GM21423 (cell line): Measurements from ENCODE around the gene SHOC2.
"Not testable (repeated sequence)": the region's sequence is repeated elsewhere in the genome, so short reads cannot be mapped to it uniquely, and the experiment has no call there.

Experiments used
- ATAC-seq: cut with Tn5 transposase; IDR thresholded peaks from one replicate; pipeline ENCODE4 v1.9.1; 2021; ENCODE audit warnings: mild to moderate bottlenecking, moderate library complexity; ENCODE audit not compliant: unreplicated experiment

Gene SHOC2

DNA sequence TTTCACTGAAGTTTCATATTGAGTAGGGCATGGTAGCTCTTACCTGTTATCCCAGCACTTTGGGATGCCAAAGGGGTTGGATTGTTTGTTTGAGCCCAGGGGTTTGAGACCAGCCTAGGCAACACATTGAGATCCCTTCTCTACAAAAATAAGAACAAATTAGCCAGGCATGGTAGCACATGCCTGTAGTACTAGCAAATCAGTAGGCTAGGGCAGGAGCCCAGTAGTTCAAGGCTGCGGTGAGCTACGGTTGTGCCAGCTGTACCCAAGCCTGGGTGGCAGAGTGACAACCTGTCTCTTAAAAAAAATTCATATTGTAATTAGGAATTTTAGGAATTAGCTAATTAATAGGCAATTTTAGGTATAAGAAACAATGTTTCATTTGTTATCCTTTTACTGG lies 18.4 kb upstream of the SHOC2 start:
- no peak for ATAC-seq

DNA sequence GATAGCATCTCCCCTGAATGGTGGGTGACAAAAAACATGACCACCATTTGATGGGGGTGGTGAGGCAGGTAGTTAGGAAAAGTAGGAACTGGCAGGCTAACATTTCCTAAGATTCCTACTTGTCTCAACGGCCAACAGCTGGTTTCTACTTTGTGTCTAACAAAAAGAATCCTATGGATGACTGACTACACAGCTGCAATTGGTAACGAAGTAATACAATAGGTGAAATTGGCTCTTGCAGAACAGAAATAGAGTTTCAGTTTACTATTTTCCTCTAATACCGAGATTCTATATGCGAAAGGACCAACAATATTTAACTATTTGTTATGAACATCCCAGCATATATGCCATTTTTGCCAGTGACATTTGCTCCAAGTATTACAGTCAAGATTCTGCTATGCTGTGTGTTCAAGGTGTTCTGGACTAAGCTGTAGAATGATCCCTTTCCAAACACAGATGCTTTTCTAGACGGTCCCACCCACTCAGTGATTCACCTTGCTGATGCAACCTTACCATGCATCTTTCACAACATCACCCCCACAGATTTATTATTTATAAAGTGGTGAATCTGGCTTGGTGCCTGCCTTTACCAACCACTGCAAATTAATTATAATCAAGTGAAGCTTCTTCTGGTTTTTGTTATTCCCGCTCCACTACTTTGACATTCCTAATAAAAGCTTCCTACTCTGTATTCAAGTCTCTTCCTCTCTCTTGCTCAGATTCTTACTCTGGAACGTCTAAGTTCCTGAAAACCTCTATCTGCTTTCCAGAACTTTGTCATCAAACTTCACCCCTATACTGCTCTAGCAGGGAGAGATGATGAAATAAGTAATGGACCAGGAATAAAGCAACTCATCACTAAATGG lies 17.2 kb upstream of the SHOC2 start:
- ATAC-seq, result no peak

DNA sequence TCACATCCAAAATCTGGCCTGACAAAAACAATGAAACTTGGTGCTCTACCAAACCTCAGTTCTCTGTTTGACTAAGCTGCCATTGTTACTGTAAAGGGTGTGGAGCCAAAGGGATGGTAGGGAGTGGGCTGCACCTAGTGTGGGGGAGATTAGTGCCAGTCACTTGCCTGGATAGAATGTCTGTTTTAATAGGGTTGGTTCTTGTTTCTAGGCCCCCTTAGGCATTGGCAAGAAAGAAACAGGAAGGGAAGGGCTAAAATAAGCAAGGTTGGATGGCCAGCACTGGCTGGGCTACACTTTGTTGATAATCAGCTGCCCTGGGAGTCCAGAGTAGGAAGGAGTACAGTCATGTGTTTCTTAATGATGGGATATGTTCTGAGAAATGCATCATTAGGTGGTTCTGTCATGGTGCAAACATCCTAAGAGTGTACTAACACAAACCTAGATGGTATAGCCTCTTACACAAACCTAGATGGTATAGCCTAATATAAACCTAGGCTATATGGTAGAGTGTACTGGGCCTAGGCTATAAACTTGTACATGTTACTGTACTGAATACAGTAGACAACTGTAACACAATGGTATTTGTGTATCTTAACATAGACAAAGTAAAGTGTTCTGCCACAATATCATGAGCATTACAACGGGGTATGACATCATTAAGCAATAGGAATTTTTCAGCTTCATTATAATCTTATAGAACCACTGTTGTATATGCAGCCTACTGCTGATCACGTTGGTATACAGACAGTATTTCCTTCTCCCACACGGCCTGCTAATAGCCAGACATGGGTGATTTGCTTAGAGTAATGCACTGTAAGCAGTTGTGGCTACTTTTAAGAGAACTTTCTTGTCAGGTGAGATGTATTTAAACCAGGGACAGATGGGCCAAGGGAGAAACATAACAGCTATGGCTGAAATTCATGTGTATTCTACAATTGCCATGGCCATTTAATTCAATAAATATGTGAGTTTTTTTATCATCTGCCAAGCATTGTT lies 15.8 kb upstream of the SHOC2 start:
- peak; percentile 63 for ATAC-seq

DNA sequence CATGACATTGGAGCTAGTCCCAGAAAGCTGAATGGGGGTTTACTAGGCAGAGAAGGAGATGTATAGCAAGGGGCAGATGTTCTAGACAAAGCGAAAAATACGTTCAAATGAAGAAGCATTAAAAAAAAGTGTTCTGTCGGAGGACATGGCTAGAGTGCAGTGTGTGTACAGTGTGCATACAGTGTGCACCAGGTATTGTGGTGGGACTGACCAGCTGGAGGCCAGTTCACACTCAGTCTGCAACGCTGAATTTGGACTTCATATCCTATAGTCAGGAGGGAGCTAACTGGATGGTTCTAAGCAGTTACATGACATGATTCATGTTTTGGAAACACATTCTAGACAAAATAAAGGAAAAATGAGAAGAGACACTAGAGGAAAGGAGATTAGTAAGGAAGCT lies 9.3 kb upstream of the SHOC2 start:
- no peak for ATAC-seq

DNA sequence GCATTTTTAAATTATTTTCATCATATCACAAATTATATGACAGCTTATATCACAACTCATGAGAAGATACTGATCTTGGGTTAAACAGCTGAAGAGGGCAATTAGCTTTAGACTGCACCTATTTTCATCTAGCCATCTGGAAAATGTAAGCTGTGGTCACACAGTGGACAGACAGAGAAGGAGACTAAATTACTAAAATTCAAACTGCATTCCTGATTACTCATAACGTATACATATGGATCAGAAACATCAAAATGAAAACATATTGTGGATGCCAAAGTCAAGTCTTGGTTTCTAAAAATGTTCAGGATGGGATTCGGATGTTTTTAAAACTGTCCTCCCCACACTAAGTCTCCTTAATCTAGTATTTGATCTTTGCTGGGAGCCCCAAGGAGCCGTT lies 7.0 kb upstream of the SHOC2 start:
- no peak for ATAC-seq

DNA sequence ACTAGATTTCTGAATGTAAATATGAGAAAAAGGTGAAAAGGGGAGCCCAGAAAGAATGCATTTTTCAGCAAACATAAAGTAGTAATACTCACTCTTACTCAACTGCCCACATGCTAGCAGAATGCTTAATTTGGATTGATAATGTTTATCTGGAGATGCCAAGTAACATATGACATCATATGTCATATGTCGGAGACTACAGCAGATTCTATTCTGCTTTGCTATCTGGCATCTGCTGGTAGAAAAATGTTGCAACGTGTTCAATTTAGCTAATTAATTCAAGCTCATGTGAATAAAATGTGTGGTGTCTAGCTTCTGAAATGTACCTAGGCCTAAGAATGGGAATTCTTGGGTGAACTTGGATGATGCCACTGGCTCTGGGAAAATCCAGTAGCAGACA lies 5.0 kb upstream of the SHOC2 start:
- no peak for ATAC-seq

DNA sequence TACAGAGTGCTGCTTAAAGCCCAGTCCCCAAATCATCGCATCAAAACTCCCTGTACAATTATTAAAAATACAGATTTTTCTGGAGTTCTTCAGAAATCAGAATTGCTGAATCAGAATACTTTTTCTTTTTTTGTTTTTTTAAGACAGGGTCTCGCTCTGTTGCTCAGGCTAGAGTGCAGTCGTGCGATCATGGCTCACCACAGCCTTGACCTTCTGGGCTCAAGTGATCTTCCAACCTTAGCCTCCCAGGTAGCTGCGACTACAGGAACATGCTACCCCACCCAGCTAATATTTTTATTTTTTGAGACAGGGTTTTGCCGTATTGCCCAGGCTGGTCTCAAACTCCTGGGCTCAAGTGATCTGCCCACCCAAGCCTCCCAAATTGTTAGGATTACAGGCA lies 4.4 kb upstream of the SHOC2 start:
- no peak for ATAC-seq

DNA sequence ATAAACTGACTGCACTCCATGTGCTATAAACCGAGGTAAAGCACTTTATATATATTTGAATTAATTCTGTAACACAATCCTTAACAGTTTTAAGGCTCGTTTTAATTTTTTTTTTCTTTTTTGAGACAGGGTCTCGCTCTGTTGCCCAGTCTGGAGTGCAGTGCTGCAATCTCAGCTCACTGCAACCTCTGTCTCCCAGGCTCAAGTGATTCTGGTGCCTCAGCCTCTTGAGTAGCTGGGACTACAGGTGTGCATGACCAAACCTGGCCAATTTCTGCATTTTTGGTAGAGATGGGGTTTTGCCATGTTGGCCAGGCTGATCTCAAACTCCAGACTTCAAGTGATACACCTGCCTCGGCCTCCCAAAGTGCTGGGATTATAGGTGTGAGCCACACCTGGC lies 3.8 kb upstream of the SHOC2 start:
- not testable (repeated sequence) for ATAC-seq

DNA sequence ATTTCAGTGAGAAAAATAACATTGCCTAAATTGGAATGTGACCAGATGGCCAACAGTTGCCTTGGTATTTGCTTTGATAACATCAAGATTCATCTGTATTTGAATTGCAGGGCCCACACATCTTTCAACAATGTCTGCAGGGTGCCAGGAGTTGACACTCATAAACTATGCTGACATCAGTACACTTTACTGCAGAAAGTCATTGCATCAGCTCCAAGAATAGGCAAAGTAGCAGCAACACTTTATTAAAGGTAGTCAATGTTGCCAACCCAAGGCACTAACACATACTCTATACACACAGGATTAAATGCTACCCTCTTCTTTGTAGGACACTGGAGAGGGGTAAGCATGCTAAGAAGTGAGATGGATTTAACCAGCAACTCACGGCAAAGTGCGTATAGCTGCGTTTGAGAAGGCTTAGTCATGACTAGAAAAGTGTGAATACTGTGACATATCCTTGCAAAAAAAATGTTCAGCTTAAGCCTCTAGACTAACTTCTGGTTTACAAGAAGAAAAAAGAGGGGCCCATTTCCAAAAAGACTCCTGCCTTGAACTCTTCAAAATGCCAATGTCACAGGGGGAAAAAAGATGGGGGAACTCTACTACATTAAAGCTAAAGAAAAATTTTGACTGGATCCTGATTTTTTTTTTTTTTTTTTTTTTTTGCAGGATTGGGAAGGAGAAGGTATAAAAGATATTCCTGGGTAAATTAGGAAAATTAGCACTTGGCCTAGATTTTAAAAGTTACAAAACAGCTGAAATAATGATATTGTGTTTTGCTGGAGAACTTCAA lies 2.7 kb upstream of the SHOC2 start:
- no peak for ATAC-seq

DNA sequence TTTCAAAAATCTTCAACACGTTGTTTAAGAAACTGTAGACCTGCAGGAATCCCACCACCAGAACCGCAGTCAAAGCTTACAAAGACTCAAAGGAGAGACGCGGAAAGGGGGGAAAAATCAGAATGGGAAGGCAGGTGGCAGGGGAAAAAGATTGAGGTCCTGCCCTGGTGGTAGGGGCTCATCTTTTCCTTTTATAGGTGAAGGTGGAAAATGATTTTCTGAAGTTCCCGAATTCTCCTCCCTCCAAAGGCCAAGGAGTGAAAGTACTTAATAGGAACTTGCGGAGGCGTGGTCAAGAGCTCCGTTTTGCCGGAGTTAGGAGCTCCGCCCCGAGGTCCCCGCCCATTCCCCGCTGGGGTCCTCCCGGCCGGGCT lies 1.1 kb upstream of the SHOC2 start:
- no peak for ATAC-seq

DNA sequence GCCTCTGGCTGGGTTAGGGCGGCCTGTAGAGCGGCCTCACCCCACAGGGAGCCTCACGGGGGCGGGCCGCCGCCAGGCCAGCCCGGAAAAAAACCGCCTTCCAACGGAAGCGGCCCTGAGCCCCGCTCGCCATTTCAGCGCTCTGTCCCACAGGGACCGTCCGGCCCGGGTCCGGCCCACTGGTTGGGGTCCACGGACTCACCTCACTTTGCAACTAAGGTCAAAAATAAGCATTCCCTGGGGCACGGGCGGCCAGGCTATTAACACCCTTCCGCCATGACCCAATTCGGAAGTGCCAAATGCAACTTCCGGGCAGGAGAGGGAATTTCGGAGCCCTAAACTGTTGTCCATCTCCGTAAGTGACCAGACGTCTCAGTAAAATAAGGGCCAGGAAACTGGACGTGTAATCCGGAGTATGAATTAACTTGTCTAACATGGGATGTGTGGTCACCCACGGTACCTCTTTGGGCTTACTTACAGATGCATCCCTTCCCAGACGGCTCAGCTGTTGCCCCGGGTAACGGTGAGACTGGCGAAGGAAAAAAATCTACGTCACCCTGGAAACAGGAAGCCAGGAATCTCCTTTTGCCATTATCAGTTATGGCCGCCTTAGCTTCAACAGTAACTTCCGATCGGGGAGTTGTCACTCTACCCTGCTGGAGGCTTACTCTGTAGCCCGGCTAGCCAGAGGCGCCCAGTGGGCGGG lies 608 bp upstream of the SHOC2 start, which contains the start of gene BBIP1:
TSS of gene BBIP1 (minus strand) at position 538 of the 706 bp plus-strand sequence. CDS start 1,023 bp downstream, outside the sequence.
- ATAC-seq, result peak; percentile 74

DNA sequence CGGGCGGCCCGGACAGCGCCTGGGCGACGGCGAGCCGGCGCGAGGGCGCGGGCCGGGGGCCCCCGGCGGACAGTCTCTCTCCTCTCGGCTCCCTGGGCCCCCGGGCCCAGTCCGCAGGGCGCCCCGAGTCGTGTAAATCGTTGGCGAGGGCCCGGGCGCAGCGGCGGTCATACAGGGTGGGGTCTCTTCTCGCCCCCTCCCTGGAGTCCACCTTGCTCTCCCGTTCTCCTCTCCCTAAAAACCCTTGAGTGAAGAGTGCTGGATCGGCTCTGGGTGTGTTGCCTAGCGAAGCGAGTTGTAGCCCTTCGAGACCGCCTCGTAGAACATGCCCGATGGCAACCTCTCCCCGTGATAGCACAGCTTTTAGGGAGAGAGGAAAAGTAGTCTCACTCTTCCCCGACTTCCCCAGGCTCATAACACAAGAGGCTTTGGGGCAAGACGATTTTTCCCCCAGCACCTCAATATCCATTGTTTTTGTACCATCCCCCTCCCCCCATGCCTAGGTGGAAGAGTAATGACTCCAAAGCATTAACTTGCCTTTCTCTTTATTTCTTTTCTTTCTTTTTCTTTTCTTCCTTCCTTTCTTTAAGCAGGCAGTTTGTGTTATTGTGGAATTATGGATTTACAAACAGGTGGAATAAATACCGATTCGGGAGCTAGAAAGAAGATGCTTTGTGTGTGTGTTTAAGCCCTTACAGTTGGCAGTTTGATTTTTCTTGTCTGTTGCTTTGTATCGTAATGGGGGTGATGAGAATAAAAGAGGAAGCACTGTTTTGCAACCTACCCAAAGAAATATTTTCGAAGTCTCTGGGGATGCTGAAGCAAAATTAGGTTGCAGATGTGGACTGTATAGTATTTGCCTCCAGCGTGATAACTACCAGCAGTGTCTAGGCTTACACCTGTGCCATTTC lies 822 bp downstream of the SHOC2 start:
- ATAC-seq, result peak; percentile 24

DNA sequence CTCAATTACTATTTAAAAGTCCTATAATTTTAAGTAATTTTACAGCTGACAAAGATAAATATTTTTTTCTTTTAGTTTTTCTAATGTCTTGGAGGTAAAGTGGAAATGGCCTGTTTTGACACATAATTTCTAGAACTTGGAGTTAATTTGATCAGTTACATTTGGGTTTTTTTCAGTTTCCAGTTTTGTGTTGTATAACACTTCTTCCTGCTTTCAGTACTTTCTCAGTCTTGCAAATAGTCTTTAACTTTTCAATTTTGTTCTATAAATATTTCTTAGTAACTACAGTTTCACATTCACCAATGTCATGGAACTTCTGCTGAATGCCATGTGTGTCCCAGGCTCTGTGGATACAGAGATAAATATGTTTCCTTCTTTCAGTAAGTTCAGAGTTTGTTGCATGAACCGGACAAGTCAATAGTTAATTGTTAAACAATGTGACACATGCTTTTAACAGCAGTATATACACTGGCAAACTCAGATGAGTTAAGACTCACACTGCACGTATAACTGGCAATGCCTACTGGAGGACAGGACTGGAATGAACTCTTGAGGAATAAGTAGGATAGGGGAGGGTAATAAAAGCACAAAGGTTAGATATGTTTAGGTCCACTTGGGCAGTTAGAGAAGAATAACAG lies 4.6 kb downstream of the SHOC2 start:
- ATAC-seq, result no peak

DNA sequence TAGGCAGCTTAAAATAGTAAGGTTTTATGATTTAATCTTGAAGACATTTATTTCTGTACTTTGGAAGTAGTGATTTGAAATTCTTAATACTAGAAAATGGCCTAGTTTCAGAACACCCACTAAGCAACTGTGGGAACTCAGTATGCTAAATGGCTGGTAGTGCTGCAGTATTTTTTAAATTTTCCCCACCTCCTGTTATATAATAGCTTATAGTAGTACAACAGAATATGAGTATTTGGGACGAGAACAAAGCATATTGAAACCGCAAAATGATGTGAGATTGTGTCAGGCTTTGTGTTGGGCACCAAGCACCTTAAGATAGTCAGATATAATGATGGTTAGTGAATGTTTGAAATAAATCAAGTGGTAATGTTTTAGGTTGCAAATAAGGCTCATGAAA lies 8.1 kb downstream of the SHOC2 start:
- no peak for ATAC-seq

DNA sequence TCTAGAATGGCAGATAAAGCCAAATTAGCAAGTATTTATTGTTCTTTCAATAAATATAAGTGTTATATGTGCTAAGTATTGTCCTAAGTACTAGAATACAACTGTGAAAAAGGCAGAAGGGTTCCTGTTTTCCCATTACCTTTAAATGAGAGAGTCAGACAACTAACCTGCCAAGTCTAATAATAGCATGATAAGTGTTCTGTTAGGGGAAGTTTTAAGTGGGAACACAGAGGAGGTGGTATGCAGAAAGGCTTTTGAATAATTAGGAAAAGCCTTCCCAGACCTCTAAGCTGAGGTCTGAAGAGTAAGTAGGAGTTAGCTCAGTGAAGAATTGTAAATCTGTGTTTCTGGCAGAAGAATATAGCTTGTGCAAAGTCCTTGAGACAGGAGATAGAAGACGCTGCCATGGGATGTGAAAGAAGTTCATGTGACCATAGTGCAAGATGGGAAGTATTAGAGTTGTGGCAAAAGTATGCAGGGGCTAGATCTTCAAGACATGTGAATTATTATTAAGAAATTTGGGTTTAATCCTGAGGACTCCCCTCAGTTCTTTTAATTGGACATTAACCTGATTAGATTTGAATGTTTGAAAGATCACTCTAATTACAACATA lies 12.5 kb downstream of the SHOC2 start:
- no peak for ATAC-seq

DNA sequence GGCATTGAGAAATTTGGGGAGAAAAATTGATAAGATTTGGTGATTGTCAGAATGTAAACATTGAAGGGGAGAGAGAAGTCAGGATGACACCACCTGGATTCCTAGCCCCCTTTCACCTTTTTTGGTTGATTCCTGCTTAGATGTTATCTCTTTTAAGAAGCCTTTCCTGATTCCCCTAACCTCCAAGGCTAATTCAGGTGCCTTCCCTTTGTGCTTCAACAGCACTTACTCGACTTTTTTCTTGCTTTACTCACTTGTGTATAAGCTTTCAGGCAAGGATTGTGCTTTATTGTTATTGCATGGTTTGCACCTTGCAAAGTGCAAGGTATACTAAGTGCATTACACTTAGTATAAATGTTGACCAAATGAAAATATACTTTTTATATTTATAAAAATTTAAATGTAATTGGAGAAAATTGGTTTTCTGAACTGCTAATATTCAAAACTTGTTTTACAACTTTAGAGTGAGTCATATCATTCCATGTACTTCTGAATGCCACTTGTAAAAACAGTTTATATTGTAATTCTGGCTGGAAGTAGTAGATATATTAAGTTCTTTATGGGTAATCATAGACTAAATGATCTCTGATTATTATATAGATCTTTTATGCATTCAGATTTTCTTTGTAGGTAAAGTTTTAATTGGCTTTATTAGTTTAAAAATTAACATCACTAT lies 13.2 kb downstream of the SHOC2 start:
- ATAC-seq, result no peak

DNA sequence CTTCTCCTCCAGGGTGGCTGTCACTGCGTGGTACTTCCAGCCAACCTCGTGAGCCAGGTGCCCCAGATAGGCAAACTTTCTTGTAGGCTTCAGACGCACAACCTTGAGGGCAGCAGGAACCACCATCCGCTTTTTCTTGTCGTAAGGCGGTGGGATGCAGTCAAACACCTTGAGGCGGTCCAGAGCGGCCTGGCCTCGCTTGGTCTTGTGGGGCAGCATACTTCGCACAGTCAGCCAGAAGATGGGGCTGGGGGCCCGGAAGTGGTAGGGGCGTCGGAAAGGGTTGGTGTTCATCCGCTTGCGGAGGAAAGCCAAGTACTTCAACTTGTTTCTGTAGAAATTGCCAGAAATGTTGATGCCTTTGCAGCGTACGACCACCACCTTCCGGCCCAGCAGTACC lies 17.4 kb downstream of the SHOC2 start:
- ATAC-seq, result no peak

DNA sequence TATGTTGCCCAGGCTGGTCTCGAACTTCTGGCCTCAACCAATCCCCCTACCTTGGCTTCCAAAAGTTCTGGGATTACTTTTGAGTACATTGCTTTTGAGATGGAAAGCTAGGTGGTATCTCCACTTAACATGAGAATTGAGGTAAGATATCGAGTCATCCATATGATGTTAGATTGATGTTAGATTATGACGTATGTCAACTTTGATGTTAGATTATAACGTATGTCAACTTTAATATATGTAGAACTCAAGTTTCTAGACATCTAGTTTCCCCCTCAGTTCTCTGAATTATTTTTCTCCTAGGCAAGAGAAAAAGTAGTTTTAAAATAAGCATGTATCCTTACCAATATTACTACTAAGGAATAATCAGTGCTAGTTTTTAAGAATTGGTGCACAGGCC lies 20.0 kb downstream of the SHOC2 start:
- no peak for ATAC-seq
